Transverse colon (tissue), 3 donors: Measurements from ENCODE around the gene ACAN.

Experiments used
- POLR2A ChIP-seq: fragments of 450-650 bp; IDR thresholded peaks from one replicate; pipeline ENCODE4 v1.6.1; 2016; ENCODE audit warnings: antibody characterized with exemption, mild to moderate bottlenecking, moderate library complexity
- POLR2AphosphoS5 ChIP-seq, 3 donors: sonication (generic); formaldehyde crosslinking; IDR thresholded peaks; one replicate each; pipeline ENCODE4 v1.6.1; 2016; ENCODE audit warnings: antibody characterized with exemption in 3 of 3

GRCh38 chr15:88904624-88905327 is 101.5 kb downstream of the ACAN start:
- TF ChIP-seq POLR2A (no peak), POLR2AphosphoS5 (IDR thresholded peaks at IDR 0.05) (no peak)
